IPS-20b (cell line): ENCODE results near the gene MRPL36.

Source experiments
- H3K27ac ChIP-seq: one replicate; pipeline ENCODE4 v1.5.1; 2013; ENCODE audit warnings: low read length
- H3K27me3 ChIP-seq: 2 replicates; pipeline ENCODE4 v1.6.1; 2013; ENCODE audit warnings: mild to moderate bottlenecking, low read length, inconsistent platforms; ENCODE audit not compliant: insufficient read depth
- H3K36me3 ChIP-seq: 2 replicates; pipeline ENCODE4 v1.6.1; 2013; ENCODE audit warnings: low read depth, mild to moderate bottlenecking, inconsistent platforms, low read length, moderate library complexity; ENCODE audit not compliant: insufficient read depth
- H3K4me1 ChIP-seq: 2 replicates; pipeline ENCODE4 v1.6.1; 2013; ENCODE audit warnings: mild to moderate bottlenecking, control low read depth, inconsistent platforms, low read length, moderate library complexity; ENCODE audit not compliant: insufficient read depth
- H3K4me3 ChIP-seq: 2 replicates; pipeline ENCODE4 v1.5.1; 2013; ENCODE audit warnings: mild to moderate bottlenecking, low read length, inconsistent platforms
- H3K9ac ChIP-seq: 2 replicates; pipeline ENCODE4 v1.6.1; 2013; ENCODE audit warnings: low read depth, mild to moderate bottlenecking, inconsistent platforms, low read length, moderate library complexity
- H3K9me3 ChIP-seq: 2 replicates; pipeline ENCODE4 v1.6.1; 2013; ENCODE audit warnings: mild to moderate bottlenecking, low read depth, low read length, inconsistent platforms; ENCODE audit not compliant: insufficient read depth

Gene MRPL36

DNA sequence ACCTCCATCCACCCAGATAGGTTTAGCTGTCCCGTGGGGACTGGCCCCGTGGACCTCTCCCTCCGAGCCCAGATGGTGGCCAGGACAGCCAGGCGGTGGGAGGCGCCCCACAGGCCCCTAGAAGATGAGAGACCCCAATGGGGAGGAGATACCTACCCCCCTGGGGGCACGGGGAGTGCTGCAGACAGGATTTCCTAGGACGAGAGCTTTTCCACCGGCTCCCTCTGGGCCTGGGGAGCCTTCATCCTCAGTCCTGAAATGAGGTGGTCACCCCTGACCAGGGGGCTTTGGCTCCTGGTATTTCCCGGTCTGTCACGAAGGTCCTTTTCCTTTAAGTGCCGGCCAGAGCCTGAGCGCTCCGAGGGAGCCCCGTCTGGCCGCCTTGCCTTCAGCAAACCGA is 46.8 kb downstream of the MRPL36 start:
- H3K4me3 ChIP-seq = no peak overlapping the region
- H3K9ac ChIP-seq = no peak overlapping the region
- H3K36me3 ChIP-seq = no peaks in the 10 kb centered on the region
- no peak overlapping the region for H3K27ac ChIP-seq
- H3K4me1 ChIP-seq = peaks cover 4% of the 10 kb centered on the region; the same call in 1 of the 2 replicates
- H3K9me3 ChIP-seq = no peaks in the 10 kb centered on the region
- H3K27me3 ChIP-seq = no peaks in the 10 kb centered on the region

GRCh38 chr5:1751864-1752822 is 47.5 kb downstream of the MRPL36 start:
- Histone ChIP-seq H3K4me3 (no peak overlapping the region), H3K4me1 (peaks cover 4% of the 10 kb centered on the region; the same call in 1 of the 2 replicates), H3K9me3 (no peaks in the 10 kb centered on the region), H3K36me3 (no peaks in the 10 kb centered on the region), H3K27me3 (no peaks in the 10 kb centered on the region), H3K9ac (no peak overlapping the region), H3K27ac (no peak overlapping the region)

DNA sequence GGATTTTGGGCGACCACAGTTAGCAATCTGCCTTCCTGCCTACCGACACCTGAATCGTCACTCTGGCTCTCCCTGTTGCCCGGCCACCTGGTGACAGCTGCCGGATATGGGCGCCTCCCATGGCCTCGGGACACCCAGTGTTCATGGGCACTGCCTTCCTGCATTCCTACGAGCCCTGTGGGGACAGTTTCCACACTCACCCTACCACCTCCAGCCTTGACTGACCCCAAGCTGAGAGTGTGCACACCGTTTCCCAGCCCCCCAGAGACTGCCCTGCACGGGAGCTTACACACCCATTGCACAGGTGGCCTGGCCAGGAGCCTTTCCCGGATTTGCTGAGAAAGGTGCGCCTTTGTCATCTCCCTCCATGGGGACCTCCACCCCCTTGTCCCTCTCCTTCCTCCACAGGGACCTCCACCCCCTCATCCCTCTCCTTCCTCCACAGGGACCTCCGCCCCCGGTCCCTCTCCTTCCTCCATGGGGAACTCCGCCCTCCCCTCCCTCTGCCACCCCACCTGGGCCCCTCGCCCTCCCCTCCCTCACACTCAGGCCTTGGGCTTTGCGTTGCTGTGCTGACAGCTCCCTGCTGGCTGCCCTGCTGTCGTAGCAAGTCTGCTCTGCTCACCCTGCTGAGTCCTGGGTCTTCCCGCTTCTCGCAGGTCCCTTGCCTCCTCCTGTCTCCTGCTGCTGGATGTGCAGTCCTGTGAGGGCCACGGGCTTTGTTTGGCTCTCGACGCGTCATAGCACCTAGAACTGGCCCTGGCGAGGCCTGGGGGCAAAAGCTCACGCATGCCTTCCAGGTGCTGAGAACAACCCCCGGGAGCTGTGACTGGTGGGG is 48.4 kb downstream of the MRPL36 start:
- Histone ChIP-seq H3K27me3 (no peaks in the 10 kb centered on the region), H3K27ac (no peak overlapping the region), H3K9ac (no peak overlapping the region), H3K4me1 (peaks cover 3% of the 10 kb centered on the region; the same call in 1 of the 2 replicates), H3K4me3 (no peak overlapping the region), H3K36me3 (no peaks in the 10 kb centered on the region), H3K9me3 (no peaks in the 10 kb centered on the region)

GRCh38 chr5:1750469-1750868 is 49.2 kb downstream of the MRPL36 start:
- Histone ChIP-seq H3K9me3 (no peaks in the 10 kb centered on the region), H3K4me3 (no peak overlapping the region), H3K4me1 (no peaks in the 10 kb centered on the region; the same call in 1 of the 2 replicates), H3K27me3 (no peaks in the 10 kb centered on the region), H3K9ac (no peak overlapping the region), H3K36me3 (no peaks in the 10 kb centered on the region), H3K27ac (no peak overlapping the region)

- no peaks in the 10 kb centered on the region for H3K4me1 ChIP-seq
- no peaks in the 10 kb centered on the region for H3K9me3 ChIP-seq
- H3K36me3 ChIP-seq = no peaks in the 10 kb centered on the region
- no peak overlapping the region for H3K27ac ChIP-seq
- H3K4me3 ChIP-seq = no peak overlapping the region
- H3K27me3 ChIP-seq = no peaks in the 10 kb centered on the region
- no peak overlapping the region for H3K9ac ChIP-seq
Measured at GRCh38 chr5:1749346-1750124, 50.1 kb downstream of the MRPL36 start.

GRCh38 chr5:1748845-1749244 is 50.8 kb downstream of the MRPL36 start:
- Histone ChIP-seq H3K9ac (no peak overlapping the region), H3K36me3 (no peaks in the 10 kb centered on the region), H3K27ac (no peak overlapping the region), H3K9me3 (no peaks in the 10 kb centered on the region), H3K4me1 (no peaks in the 10 kb centered on the region), H3K27me3 (no peaks in the 10 kb centered on the region), H3K4me3 (no peak overlapping the region)
